ENCODE measurements around the gene TPCN2. TPM values are rescaled to one million over a fixed set of nuclear protein-coding genes. Genes with fewer than 3 reads are reported as not detected.

TPCN2 gene
- total RNA-seq, 1 experiment from 2014 or later = 16.3 TPM

GRCh38 chr11:69172674-69173073, 123.9 kb downstream of the TPCN2 start:
- no peaks in the 10 kb centered on the region for H3K27me3 Mint-ChIP-seq (ENCODE audit: insufficient read depth, unreplicated experiment)
- intact Hi-C loops (cut with micrococcal nuclease) = no loop called here
- ChIA-PET POLR2A (no interaction called here), CTCF (interaction anchor here (0.5 to 1.2 kb wide), 3 partner anchors 82 to 811 kb away, joined by 3 read pairs; no protein-coding TSS in a partner anchor)
- peaks cover 16% of the 10 kb centered on the region for H3K4me1 Mint-ChIP-seq (ENCODE audit: insufficient read depth, unreplicated experiment)
- TF ChIP-seq CTCF (IDR thresholded peaks at IDR 0.05; ENCODE audit: unreplicated experiment) = no peak
- H3K36me3 Mint-ChIP-seq (ENCODE audit: insufficient read depth, unreplicated experiment) = no peaks in the 10 kb centered on the region
- no peaks in the 10 kb centered on the region for H3K9me3 Mint-ChIP-seq (ENCODE audit: unreplicated experiment)
- H3K27ac Mint-ChIP-seq (ENCODE audit: low read depth, unreplicated experiment) = no peak overlapping the region
- H3K4me3 Mint-ChIP-seq (ENCODE audit: unreplicated experiment) = no peak overlapping the region
- BruUV-seq (replicated peaks) = no TSS peak
- no peak for DNase-seq (ENCODE audit: unreplicated experiment)

- Mint-ChIP-seq H3K4me1 (ENCODE audit: insufficient read depth, unreplicated experiment) (peaks cover 9% of the 10 kb centered on the region), H3K4me3 (ENCODE audit: unreplicated experiment) (no peak overlapping the region), H3K27ac (ENCODE audit: low read depth, unreplicated experiment) (no peak overlapping the region), H3K36me3 (ENCODE audit: insufficient read depth, unreplicated experiment) (no peaks in the 10 kb centered on the region), H3K27me3 (ENCODE audit: insufficient read depth, unreplicated experiment) (no peaks in the 10 kb centered on the region), H3K9me3 (ENCODE audit: unreplicated experiment) (no peaks in the 10 kb centered on the region)
- no peak for DNase-seq (ENCODE audit: unreplicated experiment)
- intact Hi-C loops (cut with micrococcal nuclease) = no loop called here
- POLR2A ChIA-PET = no interaction called here
- CTCF ChIA-PET = interaction anchor here (0.5 to 1.2 kb wide), 3 partner anchors 241 to 470 kb away, joined by 3 read pairs; no protein-coding TSS in a partner anchor
- BruUV-seq (replicated peaks) = no TSS peak
- no peak for TF ChIP-seq CTCF (IDR thresholded peaks at IDR 0.05; ENCODE audit: unreplicated experiment)
Measured at GRCh38 chr11:69173331-69173730, 124.6 kb downstream of the TPCN2 start.

- Mint-ChIP-seq H3K4me1 (ENCODE audit: insufficient read depth, unreplicated experiment) (peaks cover 6% of the 10 kb centered on the region), H3K27ac (ENCODE audit: low read depth, unreplicated experiment) (no peak overlapping the region), H3K9me3 (ENCODE audit: unreplicated experiment) (no peaks in the 10 kb centered on the region), H3K4me3 (ENCODE audit: unreplicated experiment) (no peak overlapping the region), H3K36me3 (ENCODE audit: insufficient read depth, unreplicated experiment) (no peaks in the 10 kb centered on the region), H3K27me3 (ENCODE audit: insufficient read depth, unreplicated experiment) (no peaks in the 10 kb centered on the region)
- DNase-seq (ENCODE audit: unreplicated experiment) = peak; percentile 47
- ChIA-PET POLR2A (no interaction called here), CTCF (interaction anchor here (1.2 kb wide), 1 partner anchor 469 kb away, joined by 3 read pairs; no protein-coding TSS in a partner anchor)
- no peak for TF ChIP-seq CTCF (IDR thresholded peaks at IDR 0.05; ENCODE audit: unreplicated experiment)
- intact Hi-C loops (cut with micrococcal nuclease) = no loop called here
- BruUV-seq (replicated peaks) = no TSS peak
Measured at GRCh38 chr11:69173925-69174581, 125.3 kb downstream of the TPCN2 start.

GRCh38 chr11:69174841-69175240, 126.1 kb downstream of the TPCN2 start:
- no peak for TF ChIP-seq CTCF (IDR thresholded peaks at IDR 0.05; ENCODE audit: unreplicated experiment)
- no TSS peak for BruUV-seq (replicated peaks)
- no peak overlapping the region for H3K27ac Mint-ChIP-seq (ENCODE audit: low read depth, unreplicated experiment)
- H3K27me3 Mint-ChIP-seq (ENCODE audit: insufficient read depth, unreplicated experiment) = no peaks in the 10 kb centered on the region
- no peaks in the 10 kb centered on the region for H3K36me3 Mint-ChIP-seq (ENCODE audit: insufficient read depth, unreplicated experiment)
- intact Hi-C loops (cut with micrococcal nuclease) = no loop called here
- ChIA-PET CTCF (no interaction called here), POLR2A (interaction anchor here (0.5 to 0.7 kb wide), 2 partner anchors 23 to 423 kb away, joined by 3 read pairs; no protein-coding TSS in a partner anchor)
- no peaks in the 10 kb centered on the region for H3K9me3 Mint-ChIP-seq (ENCODE audit: unreplicated experiment)
- DNase-seq (ENCODE audit: unreplicated experiment) = no peak
- peaks cover 6% of the 10 kb centered on the region for H3K4me1 Mint-ChIP-seq (ENCODE audit: insufficient read depth, unreplicated experiment)
- H3K4me3 Mint-ChIP-seq (ENCODE audit: unreplicated experiment) = no peak overlapping the region

All from MCF 10A (cell line).